Fibroblast of lung (primary cell): ENCODE measurements around the gene KCTD6. TPM values are rescaled to one million over a fixed set of nuclear protein-coding genes. Genes with fewer than 3 reads are reported as not detected.

ENCODE experiments used
- DNase-seq, 2 donors: peaks; one replicate each; pipeline versions ENCODE4 v3.0.0 to v3.0.0-alpha.2; 2010; ENCODE audit warnings: low read depth in 2 of 2
- H2AFZ ChIP-seq: 2 replicates; pipeline ENCODE4 v1.5.1; 2012; ENCODE audit warnings: low read length, control low read depth, inconsistent platforms
- H3K27ac ChIP-seq: 2 replicates; pipeline ENCODE4 v1.5.1; 2011; ENCODE audit warnings: low read length, control low read depth; ENCODE audit not compliant: insufficient read depth
- H3K27me3 ChIP-seq: 2 replicates; pipeline ENCODE4 v1.5.1; 2011; ENCODE audit warnings: mild to moderate bottlenecking, low read length; ENCODE audit not compliant: control insufficient read depth, insufficient read depth
- H3K36me3 ChIP-seq: 2 replicates; pipeline ENCODE4 v1.5.1; 2011; ENCODE audit warnings: low read length; ENCODE audit not compliant: control insufficient read depth, insufficient read depth
- H3K4me1 ChIP-seq: 2 replicates; pipeline ENCODE4 v1.5.1; 2011; ENCODE audit warnings: low read length; ENCODE audit not compliant: control insufficient read depth, insufficient read depth; ENCODE audit errors: extremely low read depth
- H3K4me2 ChIP-seq: 2 replicates; pipeline ENCODE4 v1.5.1; 2011; ENCODE audit warnings: low read length, control low read depth; ENCODE audit not compliant: insufficient read depth; ENCODE audit errors: extremely low read depth
- H3K4me3 ChIP-seq, 4 experiments: fragments of 200-600 bp in 1 of 4; sonication (generic) in 1 of 4; replicated peaks in 1 of 4; 2 replicates each; pipeline ENCODE4 v1.5.1; 2011 to 2016; ENCODE audit warnings: low read length in 4 of 4, low read depth in 3 of 4, mild to moderate bottlenecking in 3 of 4, control low read depth in 2 of 4, inconsistent platforms in 1 of 4, mixed read lengths in 1 of 4; ENCODE audit not compliant: insufficient read depth in 1 of 4; ENCODE audit errors: control extremely low read depth in 1 of 4
- H3K79me2 ChIP-seq: 2 replicates; pipeline ENCODE4 v1.5.1; 2012; ENCODE audit warnings: mild to moderate bottlenecking, low read length, inconsistent platforms; ENCODE audit not compliant: control insufficient read depth, insufficient read depth
- H3K9ac ChIP-seq: 2 replicates; pipeline ENCODE4 v1.5.1; 2011; ENCODE audit warnings: mild to moderate bottlenecking, low read length, control low read depth; ENCODE audit not compliant: insufficient read depth
- H3K9me3 ChIP-seq: 2 replicates; pipeline ENCODE4 v1.5.1; 2012; ENCODE audit warnings: low read depth, low read length; ENCODE audit not compliant: control insufficient read depth, insufficient read depth
- H4K20me1 ChIP-seq: 2 replicates; pipeline ENCODE4 v1.5.1; 2011; ENCODE audit warnings: low read length; ENCODE audit not compliant: control insufficient read depth, insufficient read depth; ENCODE audit errors: extremely low read depth
- CTCF ChIP-seq, 2 donors: IDR thresholded peaks in 1 of 2; conservative IDR thresholded peaks in 1 of 2; 1 replicate in 1 of 2; 2 replicates in 1 of 2; pipeline ENCODE4 v1.5.1; 2011 to 2012; ENCODE audit warnings: low read length in 2 of 2, control low read depth in 1 of 2, inconsistent platforms in 1 of 2, low read depth in 1 of 2, mild to moderate bottlenecking in 1 of 2
- EZH2 ChIP-seq: IDR thresholded peaks from 2 replicates; pipeline ENCODE4 v1.5.1; 2012; ENCODE audit warnings: low read length, control low read depth, mild to moderate bottlenecking; ENCODE audit errors: missing control alignments
- polyA plus RNA-seq, 2 donors: library from polyadenylated mRNA; depleted of rRNA in 1 of 2; stranded (reverse) in 1 of 2; unstranded in 1 of 2; fragments of >200 nt; gene quantifications; 2 replicates each; pipeline ENCODE4 v1.2.1, GENCODE V29; 2011 to 2012; ENCODE audit warnings: missing spikeins in 1 of 2
- total RNA-seq: library from RNA; depleted of rRNA; stranded (reverse); fragments of >200 nt; gene quantifications from 2 replicates; pipeline ENCODE4 v1.2.1, GENCODE V29; 2014

KCTD6 gene
- total and polyA plus RNA-seq, 2 donors (not counting 1 experiment from before 2014, with no cell fraction given), result 10.2 to 14.8 TPM

DNA sequence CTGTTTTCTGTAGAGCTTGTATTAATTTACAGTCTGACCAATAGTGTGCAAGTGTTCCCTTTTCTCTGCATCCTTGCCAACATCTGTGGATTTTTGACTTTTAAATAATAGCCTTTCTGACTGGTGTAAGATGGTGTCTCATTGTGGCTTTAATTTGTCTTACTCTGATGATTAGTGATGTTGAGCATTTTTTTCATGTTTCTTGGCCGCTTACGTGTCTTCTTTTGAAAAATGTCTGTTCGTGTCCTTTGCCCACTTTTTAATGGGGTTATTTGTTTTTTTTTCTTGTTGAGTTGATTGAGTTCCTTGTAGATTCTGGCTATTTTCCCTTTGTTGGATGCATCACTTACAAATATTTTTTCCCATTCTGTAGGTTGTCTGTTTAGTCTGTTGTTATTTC is 52.6 kb downstream of the KCTD6 start:
- Histone ChIP-seq H3K79me2 (no peaks in the 10 kb centered on the region), H3K4me1 (no peaks in the 10 kb centered on the region), H3K27me3 (no peaks in the 10 kb centered on the region), H3K4me2 (no peak overlapping the region), H3K9me3 (no peaks in the 10 kb centered on the region), H2AFZ (no peak overlapping the region), H3K4me3 (no peak overlapping the region), H3K9ac (no peak overlapping the region), H4K20me1 (no peaks in the 10 kb centered on the region), H3K27ac (no peak overlapping the region), H3K36me3 (no peaks in the 10 kb centered on the region)
- TF ChIP-seq CTCF (conservative IDR thresholded peaks at IDR 0.05 in 1 of 2, IDR thresholded peaks at IDR 0.05 in 1 of 2; ENCODE audit: low read depth in 1 of 2, low read length in 2 of 2), result no peak
- no peak for TF ChIP-seq EZH2
- peak in 1 of 2 donors; percentile 63 for DNase-seq

DNA sequence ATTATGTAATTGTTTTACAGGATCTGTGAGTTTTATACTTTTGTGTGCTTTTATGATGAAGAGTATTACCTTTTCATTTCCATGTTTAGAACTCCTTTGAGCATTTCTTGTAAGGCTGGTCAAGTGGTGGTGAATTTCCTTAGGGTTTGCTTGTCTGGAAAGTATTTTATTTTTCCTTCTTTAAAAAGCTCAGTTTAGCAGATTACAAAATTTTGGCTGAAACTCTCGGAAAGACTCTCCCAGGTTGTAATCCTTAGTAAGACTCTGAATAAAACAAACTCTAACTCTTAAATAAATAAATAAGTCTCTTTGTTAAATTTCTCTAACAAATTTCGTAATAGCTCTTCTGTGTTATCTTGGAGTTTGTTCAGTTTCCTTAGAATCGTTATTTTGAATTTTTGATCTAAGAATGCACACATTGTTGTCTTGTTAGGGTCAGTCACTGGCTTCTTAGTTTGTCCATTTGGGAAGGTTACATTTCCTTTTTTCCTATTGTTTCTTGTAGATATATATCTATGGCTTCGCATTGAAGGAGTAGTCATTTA is 59.8 kb downstream of the KCTD6 start:
- H3K36me3 ChIP-seq, result no peaks in the 10 kb centered on the region
- peak in 1 of 2 donors; percentile 26 for DNase-seq
- no peaks in the 10 kb centered on the region for H3K4me1 ChIP-seq
- H3K4me2 ChIP-seq, result no peak overlapping the region
- no peak overlapping the region for H3K27ac ChIP-seq
- no peak overlapping the region for H3K4me3 ChIP-seq
- H3K9ac ChIP-seq, result no peak overlapping the region
- H3K27me3 ChIP-seq, result no peaks in the 10 kb centered on the region
- no peaks in the 10 kb centered on the region for H4K20me1 ChIP-seq
- no peaks in the 10 kb centered on the region for H3K79me2 ChIP-seq
- H2AFZ ChIP-seq, result no peak overlapping the region
- TF ChIP-seq CTCF (conservative IDR thresholded peaks at IDR 0.05 in 1 of 2, IDR thresholded peaks at IDR 0.05 in 1 of 2; ENCODE audit: low read depth in 1 of 2, low read length in 2 of 2) (no peak), EZH2 (no peak)
- H3K9me3 ChIP-seq, result no peaks in the 10 kb centered on the region

Other genes starting within 250 kb of the KCTD6 start
- gene RPP14, start 185.9 kb upstream of the KCTD6 start, total RNA-seq, result 10.6 and 11.0 TPM in 2 replicates
- gene RPP14, start 185.9 kb upstream of the KCTD6 start, polyA plus RNA-seq, result 16.9 and 17.1 TPM in 2 replicates
- gene HTD2, start 185.6 kb upstream of the KCTD6 start, total RNA-seq, result 8.9 and 9.5 TPM in 2 replicates
- gene HTD2, start 185.6 kb upstream of the KCTD6 start, polyA plus RNA-seq, result 8.6 and 10.3 TPM in 2 replicates
- gene PXK, start 159.2 kb upstream of the KCTD6 start, total RNA-seq, result 56.8 and 65.2 TPM in 2 replicates
- gene PXK, start 159.2 kb upstream of the KCTD6 start, polyA plus RNA-seq, result 49.6 and 54.6 TPM in 2 replicates
- 69.3 and 69.9 TPM in 2 replicates for gene PDHB, start 58.3 kb upstream of the KCTD6 start, total RNA-seq
- 135 and 201 TPM in 2 replicates for gene PDHB, start 58.3 kb upstream of the KCTD6 start, polyA plus RNA-seq
- 17.7 and 20.5 TPM in 2 replicates for gene ACOX2, start 45.1 kb downstream of the KCTD6 start, total RNA-seq
- gene ACOX2, start 45.1 kb downstream of the KCTD6 start, polyA plus RNA-seq, result 14.6 and 19.0 TPM in 2 replicates
- under 0.01 TPM in 2 replicates for gene FAM107A, start 85.3 kb downstream of the KCTD6 start, total RNA-seq
- 0.02 and 0.16 TPM in 2 replicates for gene FAM107A, start 85.3 kb downstream of the KCTD6 start, polyA plus RNA-seq
- not detected in 2 replicates for gene FAM3D, start 174.7 kb downstream of the KCTD6 start, total RNA-seq
- gene FAM3D, start 174.7 kb downstream of the KCTD6 start, polyA plus RNA-seq, result not detected in 2 replicates